Endodermal cell (in vitro differentiated cells): Measurements from ENCODE around the gene YTHDF2. TPM values are rescaled to one million over a fixed set of nuclear protein-coding genes. Genes with fewer than 3 reads are reported as not detected.

ENCODE experiments used
- DNase-seq: peaks from one replicate; pipeline ENCODE4 v3.0.0-alpha.2; 2017
- H3K27ac ChIP-seq: 2 replicates; pipeline ENCODE4 v1.5.1; 2013; ENCODE audit warnings: mild to moderate bottlenecking, low read depth, low read length, moderate library complexity
- H3K27me3 ChIP-seq: 2 replicates; pipeline ENCODE4 v1.6.1; 2013; ENCODE audit warnings: mild to moderate bottlenecking, low read length, moderate library complexity; ENCODE audit not compliant: insufficient read depth, control insufficient read depth, poor library complexity, severe bottlenecking
- H3K36me3 ChIP-seq: 2 replicates; pipeline ENCODE4 v1.7.0; 2013; ENCODE audit warnings: mild to moderate bottlenecking, low read length, moderate library complexity; ENCODE audit not compliant: control insufficient read depth, insufficient read depth
- H3K4me1 ChIP-seq: one replicate; pipeline ENCODE4 v1.7.0; 2013; ENCODE audit warnings: low read length; ENCODE audit not compliant: control insufficient read depth, insufficient read depth
- H3K4me3 ChIP-seq: 2 replicates; pipeline ENCODE4 v1.5.1; 2013; ENCODE audit warnings: mild to moderate bottlenecking, low read length, moderate library complexity
- H3K9ac ChIP-seq: 2 replicates; pipeline ENCODE4 v1.6.1; 2013; ENCODE audit warnings: mild to moderate bottlenecking, low read length, moderate library complexity; ENCODE audit not compliant: poor library complexity, severe bottlenecking; ENCODE audit errors: extremely low read depth
- H3K9me3 ChIP-seq: 2 replicates; pipeline ENCODE4 v1.6.1; 2013; ENCODE audit warnings: mild to moderate bottlenecking, low read length, moderate library complexity; ENCODE audit not compliant: control insufficient read depth
- H3K27ac Mint-ChIP-seq: 2 replicates; pipeline ENCODE4 v1.8.0; 2020; ENCODE audit warnings: mixed read lengths
- H3K27me3 Mint-ChIP-seq: 2 replicates; pipeline ENCODE4 v1.8.0; 2021; ENCODE audit warnings: mild to moderate bottlenecking, mixed read lengths; ENCODE audit not compliant: insufficient read depth
- H3K36me3 Mint-ChIP-seq: 2 replicates; pipeline ENCODE4 v1.8.0; 2020; ENCODE audit warnings: low read depth, mixed read lengths
- H3K4me1 Mint-ChIP-seq: 2 replicates; pipeline ENCODE4 v1.8.0; 2020; ENCODE audit warnings: mixed read lengths
- H3K4me3 Mint-ChIP-seq: 2 replicates; pipeline ENCODE4 v1.8.0; 2020; ENCODE audit warnings: mild to moderate bottlenecking, moderate library complexity, mixed read lengths
- H3K9me3 Mint-ChIP-seq: 2 replicates; pipeline ENCODE4 v1.8.0; 2020; ENCODE audit warnings: mild to moderate bottlenecking, mixed read lengths
- WGBS, 2 experiments: methylation state at CpG; one replicate each; pipeline versions ENCODE4 v1.1.5 to v1.1.7; 2013; ENCODE audit warnings: missing lambda C conversion rate in 2 of 2, mixed read lengths in 1 of 2; ENCODE audit not compliant: insufficient coverage in 1 of 2, insufficient read length in 1 of 2; 5-methylcytosine and 5-hydroxymethylcytosine counted together
- total RNA-seq, 2 donors: library from RNA; stranded (reverse); fragmentation: NEBNext Ultra II Directional in 1 of 2; extraction: Animal tissue kit (Norgen Biotek cat#: 25700) in 1 of 2; gene quantifications; 2 replicates in 1 of 2; 3 replicates in 1 of 2; pipeline ENCODE4 v1.2.1, GENCODE V29; 2021
- TF ChIP-seq, protein P1 (sequence below): fragments of 200-600 bp; sonication (generic); conservative IDR thresholded peaks from 2 replicates; pipeline ENCODE4 v1.5.0; 2021; ENCODE audit warnings: antibody characterized with exemption, mild to moderate bottlenecking

The YTHDF2 gene
- total RNA-seq, 2 donors from 2014 or later: 113 to 116 TPM

DNA sequence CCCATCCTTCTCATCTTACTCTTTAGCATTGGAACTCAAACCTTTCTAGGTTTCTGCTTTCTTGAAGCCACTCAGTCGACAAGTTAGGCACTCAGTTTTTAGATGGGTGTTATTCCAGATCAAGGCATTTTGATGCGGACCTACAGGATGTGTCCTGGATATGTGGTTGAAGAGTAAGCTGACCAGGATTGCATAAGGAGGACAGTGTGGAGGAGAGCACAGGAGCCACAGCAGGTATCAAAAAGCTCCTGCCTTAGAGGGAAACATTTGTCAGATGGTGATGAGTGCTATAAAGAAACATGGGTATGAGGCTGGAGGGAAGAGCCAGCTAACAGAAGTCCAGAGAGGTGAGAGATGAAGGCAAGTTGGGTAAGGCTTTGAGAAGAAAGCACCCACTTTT is 41.3 kb downstream of the YTHDF2 start:
- H3K9me3 ChIP-seq: no peaks in the 10 kb centered on the region
- no peak overlapping the region for H3K9ac ChIP-seq
- TF ChIP-seq, protein P1, sequence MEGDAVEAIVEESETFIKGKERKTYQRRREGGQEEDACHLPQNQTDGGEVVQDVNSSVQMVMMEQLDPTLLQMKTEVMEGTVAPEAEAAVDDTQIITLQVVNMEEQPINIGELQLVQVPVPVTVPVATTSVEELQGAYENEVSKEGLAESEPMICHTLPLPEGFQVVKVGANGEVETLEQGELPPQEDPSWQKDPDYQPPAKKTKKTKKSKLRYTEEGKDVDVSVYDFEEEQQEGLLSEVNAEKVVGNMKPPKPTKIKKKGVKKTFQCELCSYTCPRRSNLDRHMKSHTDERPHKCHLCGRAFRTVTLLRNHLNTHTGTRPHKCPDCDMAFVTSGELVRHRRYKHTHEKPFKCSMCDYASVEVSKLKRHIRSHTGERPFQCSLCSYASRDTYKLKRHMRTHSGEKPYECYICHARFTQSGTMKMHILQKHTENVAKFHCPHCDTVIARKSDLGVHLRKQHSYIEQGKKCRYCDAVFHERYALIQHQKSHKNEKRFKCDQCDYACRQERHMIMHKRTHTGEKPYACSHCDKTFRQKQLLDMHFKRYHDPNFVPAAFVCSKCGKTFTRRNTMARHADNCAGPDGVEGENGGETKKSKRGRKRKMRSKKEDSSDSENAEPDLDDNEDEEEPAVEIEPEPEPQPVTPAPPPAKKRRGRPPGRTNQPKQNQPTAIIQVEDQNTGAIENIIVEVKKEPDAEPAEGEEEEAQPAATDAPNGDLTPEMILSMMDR: no peak
- H3K4me3 ChIP-seq: no peak overlapping the region
- peaks cover 5% of the 10 kb centered on the region for H3K36me3 Mint-ChIP-seq
- no peaks in the 10 kb centered on the region for H3K9me3 Mint-ChIP-seq
- WGBS, 2 experiments: 95 to 96% methylated on average over 2 of the region's 2 CpGs
- no peak overlapping the region for H3K27ac Mint-ChIP-seq
- H3K4me3 Mint-ChIP-seq: no peak overlapping the region
- H3K4me1 Mint-ChIP-seq: peaks cover 16% of the 10 kb centered on the region
- no peaks in the 10 kb centered on the region for H3K4me1 ChIP-seq
- no peaks in the 10 kb centered on the region for H3K27me3 ChIP-seq
- H3K27ac ChIP-seq: no peak overlapping the region
- H3K36me3 ChIP-seq: peaks cover 21% of the 10 kb centered on the region
- no peak for DNase-seq
- no peaks in the 10 kb centered on the region for H3K27me3 Mint-ChIP-seq

DNA sequence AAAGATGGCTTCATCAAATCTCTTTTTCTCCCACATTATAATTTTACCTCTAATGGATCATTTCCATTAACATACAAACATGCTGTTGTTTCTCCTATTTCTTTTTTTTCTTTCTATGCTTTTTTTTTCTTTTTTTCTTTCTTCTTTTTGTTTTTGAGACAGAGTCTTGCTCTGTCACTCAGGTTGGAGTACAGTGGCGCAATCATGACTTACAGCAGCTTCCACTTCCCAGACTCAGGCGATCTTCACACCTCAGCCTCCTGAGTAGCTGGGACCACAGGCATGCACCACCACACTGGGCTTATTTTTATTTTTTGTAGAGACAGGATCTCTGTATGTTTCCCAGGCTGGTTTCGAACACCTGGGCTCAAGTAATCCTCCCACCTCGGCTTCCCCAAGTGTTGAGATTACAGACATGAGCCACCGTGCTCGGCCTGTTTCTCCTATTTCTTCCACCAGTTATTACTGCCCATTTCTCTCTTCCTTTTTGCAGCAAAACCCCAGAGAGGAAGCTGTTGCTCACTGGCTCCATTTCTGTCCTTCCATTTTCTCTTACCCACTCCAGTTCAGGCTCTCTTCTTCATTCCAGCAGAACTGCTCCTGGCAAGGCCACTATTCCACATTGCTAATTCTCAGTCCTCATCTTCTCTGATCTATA is 43.1 kb downstream of the YTHDF2 start:
- no peaks in the 10 kb centered on the region for H3K27me3 ChIP-seq
- peaks cover 3% of the 10 kb centered on the region for H3K36me3 Mint-ChIP-seq
- H3K27ac Mint-ChIP-seq: no peak overlapping the region
- no peaks in the 10 kb centered on the region for H3K27me3 Mint-ChIP-seq
- DNase-seq: no peak
- H3K27ac ChIP-seq: no peak overlapping the region
- no peak overlapping the region for H3K9ac ChIP-seq
- 92 to 97% methylated on average over 6 of the region's 6 CpGs for WGBS, 2 experiments
- peaks cover 15% of the 10 kb centered on the region for H3K4me1 Mint-ChIP-seq
- peaks cover 6% of the 10 kb centered on the region for H3K36me3 ChIP-seq
- no peaks in the 10 kb centered on the region for H3K4me1 ChIP-seq
- no peak overlapping the region for H3K4me3 Mint-ChIP-seq
- no peaks in the 10 kb centered on the region for H3K9me3 Mint-ChIP-seq
- H3K9me3 ChIP-seq: no peaks in the 10 kb centered on the region
- H3K4me3 ChIP-seq: no peak overlapping the region
- TF ChIP-seq, protein P1: no peak

DNA sequence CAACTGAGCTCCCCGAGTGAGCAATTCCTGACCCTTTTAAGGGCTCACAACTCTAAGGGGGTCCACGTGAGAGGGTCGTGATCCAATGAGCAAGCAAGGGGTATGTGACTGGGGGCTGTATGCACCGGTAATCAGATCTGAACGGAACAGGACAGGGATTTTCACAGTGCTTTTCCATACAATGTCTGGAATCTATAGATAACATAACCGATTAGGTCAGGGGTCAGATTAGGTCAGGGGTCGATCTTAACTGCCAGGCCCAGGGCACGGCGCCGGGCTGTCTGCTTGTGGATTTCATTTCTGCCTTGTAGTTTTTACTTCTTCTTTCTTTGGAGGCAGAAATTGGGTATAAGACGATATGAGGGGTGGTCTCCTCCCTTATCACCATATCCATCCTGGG is 44.6 kb downstream of the YTHDF2 start:
- Mint-ChIP-seq H3K9me3 (no peaks in the 10 kb centered on the region), H3K4me3 (no peak overlapping the region), H3K36me3 (peaks cover 1% of the 10 kb centered on the region), H3K27ac (peak overlapping the region; percentile 48), H3K27me3 (peaks cover 1% of the 10 kb centered on the region), H3K4me1 (peaks cover 17% of the 10 kb centered on the region)
- DNase-seq: no peak
- no peaks in the 10 kb centered on the region for H3K9me3 ChIP-seq
- no peak overlapping the region for H3K9ac ChIP-seq
- no peaks in the 10 kb centered on the region for H3K36me3 ChIP-seq
- no peak overlapping the region for H3K4me3 ChIP-seq
- WGBS, 2 experiments: 89% methylated on average over 5 to 11 of the region's 11 CpGs
- H3K27ac ChIP-seq: no peak overlapping the region
- no peaks in the 10 kb centered on the region for H3K27me3 ChIP-seq
- TF ChIP-seq, protein P1: no peak
- H3K4me1 ChIP-seq: no peaks in the 10 kb centered on the region
